Stimulated activated effector memory CD8-positive, alpha-beta T cell treated with anti-CD3 and anti-CD28 coated beads, Interleukin-12 subunit alpha, Interleukin-12 subunit beta, amount 100 ng/mL, for 72 hours (primary cell): Measurements from ENCODE around the gene MFSD11.
A peak's percentile ranks its signal among the peaks of the same experiment; 100 is the strongest.
"Not testable (repeated sequence)": the region's sequence is repeated elsewhere in the genome, so short reads cannot be mapped to it uniquely, and the experiment has no call there.

Experiments
- ATAC-seq: fragments of 150-1000 bp; cut with Tn5 transposase; 2 replicates; pipeline ENCODE4 v1.10.0; 2021
- DNase-seq, 2 donors: peaks; one replicate each; pipeline ENCODE4 v3.0.0; 2021 to 2022; ENCODE audit warnings: low spot score in 2 of 2
- H3K27ac Mint-ChIP-seq: one replicate; pipeline ENCODE4 v1.8.0; 2022; ENCODE audit warnings: mild to moderate bottlenecking, mixed read lengths
- H3K36me3 Mint-ChIP-seq: one replicate; pipeline ENCODE4 v1.8.0; 2022; ENCODE audit warnings: mild to moderate bottlenecking, mixed read lengths
- H3K4me1 Mint-ChIP-seq: one replicate; pipeline ENCODE4 v1.8.0; 2022; ENCODE audit warnings: mixed read lengths
- H3K4me3 Mint-ChIP-seq: one replicate; pipeline ENCODE4 v1.8.0; 2022; ENCODE audit warnings: mild to moderate bottlenecking, mixed read lengths
- H3K9me3 Mint-ChIP-seq: one replicate; pipeline ENCODE4 v1.8.0; 2022; ENCODE audit warnings: mixed read lengths

MFSD11 gene

DNA sequence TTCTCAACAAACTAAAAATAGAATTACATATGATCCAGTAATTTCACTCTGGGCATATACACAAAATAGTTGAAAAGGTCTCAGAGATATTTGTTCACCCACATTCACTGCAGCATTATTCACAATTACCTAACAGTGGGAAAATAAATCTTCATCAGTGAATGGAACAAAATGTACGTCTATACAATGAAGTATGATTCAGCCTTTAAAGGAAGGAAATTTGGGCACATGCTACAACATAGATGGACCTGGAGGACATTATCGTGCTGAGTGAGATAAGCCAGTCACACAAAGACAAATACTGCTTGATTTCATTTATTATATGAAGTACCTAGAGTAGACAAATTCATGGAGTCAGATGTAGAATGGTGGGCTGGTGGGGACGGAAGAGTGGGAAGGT is 47.0 kb downstream of the MFSD11 start:
- no peaks in the 10 kb centered on the region for H3K9me3 Mint-ChIP-seq
- ATAC-seq (no peak), DNase-seq (no peak)
- no peaks in the 10 kb centered on the region for H3K4me1 Mint-ChIP-seq
- peaks cover 11% of the 10 kb centered on the region for H3K36me3 Mint-ChIP-seq
- H3K4me3 Mint-ChIP-seq, result no peak overlapping the region
- H3K27ac Mint-ChIP-seq, result no peak overlapping the region

DNA sequence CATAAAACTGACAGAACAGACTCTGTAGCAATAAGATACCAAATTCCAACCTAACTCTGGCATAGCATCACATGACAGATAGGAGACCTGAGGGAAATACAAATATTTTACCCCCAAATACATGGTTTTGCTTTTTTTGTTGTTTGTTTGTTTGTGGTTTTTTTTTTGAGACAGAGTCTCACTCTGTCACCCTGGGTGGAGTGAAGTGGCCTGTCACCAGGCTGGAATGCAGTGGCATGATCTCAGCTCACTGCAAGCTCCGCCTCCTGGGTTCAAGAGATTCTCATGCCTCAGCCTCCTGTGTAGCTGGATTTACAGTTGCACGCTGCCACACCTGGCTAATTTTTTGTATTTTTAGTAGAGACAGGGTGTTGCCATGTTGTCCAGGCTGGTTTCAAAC is 49.9 kb downstream of the MFSD11 start:
- H3K36me3 Mint-ChIP-seq, ATAC-seq, H3K27ac Mint-ChIP-seq, DNase-seq, H3K4me3 Mint-ChIP-seq, H3K9me3 Mint-ChIP-seq: not testable (repeated sequence)
- H3K4me1 Mint-ChIP-seq, result peaks cover 17% of the 10 kb centered on the region

DNA sequence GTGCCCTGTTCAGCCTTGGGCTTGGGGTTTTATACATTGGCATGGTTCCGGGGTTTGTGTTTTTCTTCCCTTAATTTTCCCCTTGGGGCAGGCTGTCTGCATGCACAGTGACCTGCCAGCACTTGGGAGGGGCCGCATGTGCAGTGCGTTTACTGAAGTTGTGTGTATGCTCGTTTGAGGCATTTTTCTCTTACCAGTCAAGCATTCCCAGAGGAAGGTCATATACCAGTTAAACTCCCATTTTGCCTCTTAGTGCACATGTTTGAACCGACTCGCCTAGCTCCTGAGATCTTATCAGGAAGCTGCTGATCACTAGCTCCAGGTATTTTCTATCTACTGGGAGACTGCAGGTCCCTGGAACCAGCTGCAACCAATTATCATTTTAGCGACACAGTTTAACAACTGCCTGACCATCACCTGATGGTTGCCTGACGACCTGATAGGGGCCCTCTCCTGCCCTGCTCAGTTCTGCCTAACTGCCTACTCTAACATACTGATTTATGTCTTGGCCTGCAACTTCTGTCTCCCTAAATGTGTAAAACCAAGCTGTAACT is 51.4 kb downstream of the MFSD11 start:
- ATAC-seq (no peak), DNase-seq (no peak)
- Mint-ChIP-seq H3K27ac (no peak overlapping the region), H3K36me3 (no peaks in the 10 kb centered on the region), H3K4me1 (peaks cover 17% of the 10 kb centered on the region), H3K4me3 (no peak overlapping the region), H3K9me3 (no peaks in the 10 kb centered on the region)

DNA sequence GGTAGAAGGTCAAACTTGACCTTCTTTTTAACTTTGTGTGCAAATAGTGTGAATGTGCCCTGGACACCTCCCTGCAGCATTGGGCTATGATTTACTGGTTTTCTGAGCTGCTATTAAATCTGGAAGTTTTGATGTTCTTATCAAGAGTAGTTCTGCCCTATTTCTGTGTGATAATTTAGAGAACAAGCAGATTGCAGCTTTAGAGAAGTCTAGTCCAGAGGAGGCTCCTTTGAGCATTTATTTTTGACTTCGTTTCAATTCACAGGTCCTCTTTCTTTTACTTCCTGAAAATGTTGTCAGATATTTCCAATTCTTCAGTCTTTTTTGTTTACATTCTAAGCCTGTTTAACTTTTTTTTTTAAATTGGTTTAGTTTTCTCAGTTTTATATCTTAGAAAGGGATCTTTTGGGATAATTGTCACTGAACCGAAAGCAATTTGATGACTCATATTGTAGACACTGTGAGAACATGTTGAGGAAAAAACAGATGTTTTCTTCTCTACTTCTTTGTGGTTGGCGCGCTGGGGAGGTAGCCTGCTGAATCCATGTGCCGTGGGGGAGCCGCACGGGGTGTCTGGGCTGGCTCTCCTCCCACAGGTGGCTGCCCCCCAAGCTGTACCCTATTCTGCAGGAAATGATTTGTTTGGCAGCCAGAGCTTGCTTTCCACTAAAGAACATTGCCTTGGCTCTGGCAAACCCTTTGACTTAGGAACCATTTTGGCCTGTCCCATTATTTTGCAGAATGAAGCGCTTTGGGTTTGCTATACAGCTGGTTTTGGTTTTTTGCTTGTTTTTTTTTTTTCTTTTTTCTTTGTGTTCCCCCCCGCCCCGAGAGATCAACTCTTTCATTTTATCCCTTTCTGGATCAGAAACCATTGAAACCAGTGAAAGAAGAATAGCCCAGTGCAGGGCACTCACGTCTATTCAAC is 53.4 kb downstream of the MFSD11 start:
- Mint-ChIP-seq H3K27ac (peak overlapping the region; percentile 74), H3K9me3 (no peaks in the 10 kb centered on the region), H3K36me3 (no peaks in the 10 kb centered on the region), H3K4me3 (peak overlapping the region; percentile 32), H3K4me1 (peaks cover 17% of the 10 kb centered on the region)
- DNase-seq (no peak), ATAC-seq (peak; percentile 77)

DNA sequence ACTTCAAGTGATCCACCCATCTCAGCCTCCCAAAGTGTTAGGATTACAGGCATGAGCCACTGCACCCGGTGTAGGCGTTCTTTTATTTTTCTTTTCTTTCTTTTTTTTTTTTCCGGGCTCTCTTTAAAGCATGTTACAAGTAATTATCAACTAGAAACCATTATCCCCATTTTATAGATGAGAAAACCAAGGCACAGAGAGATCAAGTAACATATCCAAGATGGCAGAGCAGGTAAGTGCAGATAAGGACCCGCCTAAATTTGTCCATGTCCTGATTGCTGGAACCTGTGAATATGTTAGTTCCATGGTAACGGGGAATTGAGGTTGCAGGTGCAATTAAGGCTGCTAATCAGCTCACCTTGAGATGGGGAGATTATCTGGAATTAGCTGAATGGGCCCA is 54.4 kb downstream of the MFSD11 start:
- Mint-ChIP-seq H3K9me3 (no peaks in the 10 kb centered on the region), H3K36me3 (no peaks in the 10 kb centered on the region), H3K4me1 (peaks cover 17% of the 10 kb centered on the region), H3K4me3 (no peak overlapping the region), H3K27ac (peak overlapping the region; percentile 74)
- no peak for DNase-seq
- no peak for ATAC-seq

DNA sequence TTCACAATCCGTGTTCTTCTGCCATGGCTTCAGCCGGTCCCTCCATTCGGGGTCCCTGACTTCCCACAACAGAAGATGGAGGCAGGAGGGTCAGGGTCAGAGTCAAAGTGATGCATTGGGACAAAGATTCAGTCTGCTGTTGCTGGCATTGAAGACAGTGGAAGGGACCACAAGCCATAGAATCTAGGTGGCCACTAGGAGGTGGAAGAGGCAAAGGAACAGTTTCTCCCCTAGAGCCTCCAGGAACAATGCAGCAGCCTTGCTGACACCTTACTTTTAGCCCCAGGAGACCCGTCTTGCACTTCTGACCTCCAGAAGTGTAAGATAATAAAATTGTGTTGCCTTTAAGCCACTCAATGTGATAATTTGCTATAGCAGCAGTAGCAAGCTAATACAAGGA is 55.9 kb downstream of the MFSD11 start:
- ATAC-seq, result no peak
- Mint-ChIP-seq H3K36me3 (no peaks in the 10 kb centered on the region), H3K4me3 (no peak overlapping the region), H3K9me3 (no peaks in the 10 kb centered on the region), H3K27ac (no peak overlapping the region), H3K4me1 (peaks cover 17% of the 10 kb centered on the region)
- DNase-seq, result no peak

- Mint-ChIP-seq H3K36me3 (no peaks in the 10 kb centered on the region), H3K4me3 (no peak overlapping the region), H3K27ac (no peak overlapping the region), H3K9me3 (no peaks in the 10 kb centered on the region), H3K4me1 (peaks cover 16% of the 10 kb centered on the region)
- ATAC-seq (no peak), DNase-seq (no peak)
These were observed 58.2 kb downstream of the MFSD11 start for GRCh38 chr17:76796081-76796480.

DNA sequence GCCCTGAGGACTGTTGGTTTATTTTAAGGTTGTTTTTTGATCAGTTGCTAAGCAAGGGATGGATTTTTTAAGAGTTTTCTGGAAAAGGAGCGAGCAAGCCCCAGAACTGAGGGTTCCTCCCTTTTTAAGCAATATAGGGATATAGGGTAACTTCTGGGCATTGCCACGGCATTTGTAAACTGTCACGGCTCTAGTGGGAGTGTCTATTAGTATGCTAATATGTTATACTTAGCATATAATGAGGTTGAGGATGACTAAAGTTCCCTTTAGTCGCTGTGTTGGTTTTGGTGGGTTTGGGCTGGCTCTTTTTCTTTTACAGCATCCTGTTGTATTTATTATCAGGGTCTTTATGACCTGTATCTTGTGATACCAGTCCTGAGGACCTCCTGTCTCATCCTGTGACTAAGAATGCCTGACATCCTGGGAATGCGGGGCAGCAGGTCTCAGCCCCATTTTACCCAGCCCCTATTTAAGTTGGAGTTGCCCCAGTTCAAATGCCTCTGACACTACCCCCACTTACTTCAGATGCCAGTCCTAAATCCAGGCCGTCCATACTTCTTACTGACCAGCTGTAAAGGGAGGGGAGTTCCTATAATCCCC is 59.4 kb downstream of the MFSD11 start:
- no peaks in the 10 kb centered on the region for H3K9me3 Mint-ChIP-seq
- H3K27ac Mint-ChIP-seq, result no peak overlapping the region
- no peaks in the 10 kb centered on the region for H3K36me3 Mint-ChIP-seq
- DNase-seq (no peak), ATAC-seq (no peak)
- peaks cover 3% of the 10 kb centered on the region for H3K4me1 Mint-ChIP-seq
- no peak overlapping the region for H3K4me3 Mint-ChIP-seq

- Mint-ChIP-seq H3K4me1 (no peaks in the 10 kb centered on the region), H3K36me3 (no peaks in the 10 kb centered on the region), H3K9me3 (no peaks in the 10 kb centered on the region), H3K4me3 (no peak overlapping the region), H3K27ac (no peak overlapping the region)
- no peak for ATAC-seq
- no peak for DNase-seq
These were observed 63.8 kb downstream of the MFSD11 start for GRCh38 chr17:76801706-76802105.

DNA sequence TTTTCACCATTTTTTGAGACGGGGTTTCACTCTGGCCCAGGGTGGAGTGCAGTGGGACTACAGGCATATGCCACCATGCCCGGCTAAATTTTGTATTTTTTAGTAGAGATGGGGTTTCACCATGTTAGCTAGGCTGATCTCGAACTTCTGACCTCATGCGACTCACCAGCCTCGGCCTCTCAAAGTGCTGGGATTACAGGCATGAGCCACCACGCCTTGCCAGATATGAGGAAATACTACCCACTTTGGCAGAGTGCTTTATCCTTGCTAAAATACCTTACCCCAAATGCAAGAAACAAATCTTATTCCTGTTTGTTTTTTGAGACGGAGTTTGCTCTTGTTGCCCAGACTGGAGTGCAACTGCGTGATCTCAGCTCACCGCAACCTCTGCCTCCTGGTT is 67.4 kb downstream of the MFSD11 start:
- DNase-seq, result no peak
- no peak for ATAC-seq
- Mint-ChIP-seq H3K9me3 (no peaks in the 10 kb centered on the region), H3K4me3 (no peak overlapping the region), H3K4me1 (no peaks in the 10 kb centered on the region), H3K27ac (no peak overlapping the region), H3K36me3 (no peaks in the 10 kb centered on the region)

GRCh38 chr17:76806151-76806550 is 68.2 kb downstream of the MFSD11 start:
- not testable (repeated sequence) for H3K9me3 Mint-ChIP-seq, DNase-seq, H3K27ac Mint-ChIP-seq, H3K36me3 Mint-ChIP-seq, H3K4me3 Mint-ChIP-seq, H3K4me1 Mint-ChIP-seq, ATAC-seq

- not testable (repeated sequence) for DNase-seq, H3K9me3 Mint-ChIP-seq, H3K4me3 Mint-ChIP-seq, H3K4me1 Mint-ChIP-seq, H3K27ac Mint-ChIP-seq, ATAC-seq, H3K36me3 Mint-ChIP-seq
These were observed 68.8 kb downstream of the MFSD11 start for GRCh38 chr17:76806767-76807166.

DNA sequence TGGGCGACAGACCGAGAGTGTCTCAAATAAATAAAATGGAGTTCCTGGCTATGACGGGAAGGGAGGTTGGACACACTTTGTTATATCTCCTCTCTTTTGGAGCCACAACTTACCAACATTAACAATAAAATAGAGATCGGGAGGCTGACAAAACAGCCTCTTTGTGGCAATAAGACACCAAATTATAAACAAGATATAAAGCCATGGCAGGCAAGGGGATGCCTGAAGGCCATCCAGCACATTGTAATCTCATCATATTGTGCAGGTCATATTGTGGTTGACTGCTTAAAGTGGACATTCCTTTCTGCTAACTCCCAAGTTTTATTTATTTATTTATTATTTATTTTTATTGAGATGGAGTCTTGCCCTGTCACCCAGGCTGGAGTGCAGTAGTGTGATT is 70.4 kb downstream of the MFSD11 start:
- H3K4me3 Mint-ChIP-seq, result no peak overlapping the region
- no peaks in the 10 kb centered on the region for H3K36me3 Mint-ChIP-seq
- no peak for ATAC-seq
- no peaks in the 10 kb centered on the region for H3K4me1 Mint-ChIP-seq
- no peak for DNase-seq
- H3K9me3 Mint-ChIP-seq, result no peaks in the 10 kb centered on the region
- no peak overlapping the region for H3K27ac Mint-ChIP-seq

- H3K4me3 Mint-ChIP-seq, result no peak overlapping the region
- no peak overlapping the region for H3K27ac Mint-ChIP-seq
- no peaks in the 10 kb centered on the region for H3K4me1 Mint-ChIP-seq
- no peak for ATAC-seq
- no peaks in the 10 kb centered on the region for H3K36me3 Mint-ChIP-seq
- no peaks in the 10 kb centered on the region for H3K9me3 Mint-ChIP-seq
- no peak for DNase-seq
These were observed 73.0 kb downstream of the MFSD11 start for GRCh38 chr17:76810956-76811355.

GRCh38 chr17:76811834-76812233 is 73.9 kb downstream of the MFSD11 start:
- Mint-ChIP-seq H3K4me3 (no peak overlapping the region), H3K4me1 (peaks cover 6% of the 10 kb centered on the region), H3K9me3 (no peaks in the 10 kb centered on the region), H3K27ac (no peak overlapping the region), H3K36me3 (no peaks in the 10 kb centered on the region)
- ATAC-seq (no peak), DNase-seq (no peak)

- Mint-ChIP-seq H3K9me3 (no peaks in the 10 kb centered on the region), H3K4me3 (no peak overlapping the region), H3K4me1 (peaks cover 7% of the 10 kb centered on the region), H3K27ac (no peak overlapping the region), H3K36me3 (no peaks in the 10 kb centered on the region)
- ATAC-seq, result no peak
- DNase-seq, result no peak
These were observed 74.3 kb downstream of the MFSD11 start for GRCh38 chr17:76812263-76812662.
